Keratinocyte (primary cell): ENCODE measurements around the gene STX18. TPM values are rescaled to one million over a fixed set of nuclear protein-coding genes. Genes with fewer than 3 reads are reported as not detected.

Source experiments
- DNase-seq: peaks from one replicate; pipeline ENCODE4 v3.0.0-alpha.2; 2011; ENCODE audit warnings: low read depth, missing footprints, low spot score
- FAIRE-seq: peaks from 2 replicates; lab custom pipeline; 2011; peaks lifted over from hg19 to GRCh38; lab: Jason Lieb, UNC
- H2AFZ ChIP-seq: 2 replicates; pipeline ENCODE4 v1.6.0; 2012; ENCODE audit warnings: low read length, control low read depth, inconsistent platforms; ENCODE audit not compliant: control insufficient read depth
- H3K27ac ChIP-seq: 2 replicates; pipeline ENCODE4 v1.5.1; 2011; ENCODE audit warnings: low read length; ENCODE audit not compliant: control insufficient read depth, insufficient read depth
- H3K27me3 ChIP-seq: 3 replicates; pipeline ENCODE4 v1.6.0; 2011; ENCODE audit warnings: low read length; ENCODE audit not compliant: control insufficient read depth, insufficient read depth; ENCODE audit errors: extremely low read depth
- H3K36me3 ChIP-seq, 2 experiments: 2 replicates in 1 of 2; 3 replicates in 1 of 2; pipeline ENCODE4 v1.5.1; 2011; ENCODE audit warnings: low read length in 2 of 2, mild to moderate bottlenecking in 1 of 2; ENCODE audit not compliant: control insufficient read depth in 2 of 2, insufficient read depth in 2 of 2; ENCODE audit errors: extremely low read depth in 1 of 2
- H3K4me1 ChIP-seq: 3 replicates; pipeline ENCODE4 v1.5.1; 2011; ENCODE audit warnings: low read length; ENCODE audit not compliant: control insufficient read depth, insufficient read depth; ENCODE audit errors: extremely low read depth
- H3K4me2 ChIP-seq: 3 replicates; pipeline ENCODE4 v1.6.0; 2011; ENCODE audit warnings: low read depth, low read length; ENCODE audit not compliant: control insufficient read depth, insufficient read depth; ENCODE audit errors: extremely low read depth
- H3K4me3 ChIP-seq, 3 experiments: fragments of 200-600 bp in 1 of 3; sonication (generic) in 1 of 3; 2 replicates in 2 of 3; 3 replicates in 1 of 3; pipeline ENCODE4 v1.5.1; 2011 to 2016; ENCODE audit warnings: low read length in 3 of 3, mild to moderate bottlenecking in 3 of 3, control low read depth in 2 of 3, inconsistent platforms in 1 of 3, low read depth in 1 of 3, mixed read lengths in 1 of 3, mixed run types in 1 of 3, moderate library complexity in 1 of 3; ENCODE audit not compliant: control insufficient read depth in 2 of 3, insufficient read depth in 2 of 3; ENCODE audit errors: extremely low read depth in 1 of 3
- H3K79me2 ChIP-seq: 2 replicates; pipeline ENCODE4 v1.6.0; 2012; ENCODE audit warnings: low read length; ENCODE audit not compliant: control insufficient read depth, insufficient read depth
- H3K9ac ChIP-seq: 3 replicates; pipeline ENCODE4 v1.6.0; 2011; ENCODE audit warnings: low read length; ENCODE audit not compliant: control insufficient read depth, insufficient read depth; ENCODE audit errors: extremely low read depth
- H3K9me1 ChIP-seq: 3 replicates; pipeline ENCODE4 v1.6.0; 2011; ENCODE audit warnings: low read length; ENCODE audit not compliant: control insufficient read depth, insufficient read depth; ENCODE audit errors: extremely low read depth
- H3K9me3 ChIP-seq: 2 replicates; pipeline ENCODE4 v1.5.1; 2012; ENCODE audit warnings: low read depth, low read length; ENCODE audit not compliant: control insufficient read depth
- H4K20me1 ChIP-seq: 3 replicates; pipeline ENCODE4 v1.6.0; 2011; ENCODE audit warnings: low read length; ENCODE audit not compliant: control insufficient read depth, insufficient read depth; ENCODE audit errors: extremely low read depth
- EZH2 ChIP-seq: IDR thresholded peaks from one replicate; pipeline ENCODE4 v1.6.1; 2012; ENCODE audit warnings: inconsistent platforms, mild to moderate bottlenecking, low read length, moderate library complexity
- dilution Hi-C: fragments of 300-500 bp; cut with MboI; formaldehyde crosslinking; loops from one replicate; pipeline ENCODE4 v1.7.0; 2020; ENCODE audit warnings: low sequenced_read_pairs; ENCODE audit not compliant: extremely low pct_ligation_motif_present
- polyA plus RNA-seq, 5 experiments: library from polyadenylated mRNA; depleted of rRNA in 3 of 5; stranded (reverse) in 3 of 5; stranded (forward) in 1 of 5; unstranded in 1 of 5; fragments of >200 nt; gene quantifications; 1 replicate in 1 of 5; 2 replicates in 3 of 5; 3 replicates in 1 of 5; pipeline versions ENCODE4 v1.2.1 to v1.2.3, GENCODE V29; 2011 to 2012; ENCODE audit warnings: missing spikeins in 2 of 5, low read depth in 1 of 5, low replicate concordance in 1 of 5
- TF ChIP-seq, protein P1 (sequence below), 3 experiments: IDR thresholded peaks in 1 of 3; conservative IDR thresholded peaks in 1 of 3; optimal IDR thresholded peaks in 1 of 3; 2 replicates in 2 of 3; 3 replicates in 1 of 3; pipeline versions ENCODE3 to v1.5.1; 2011; ENCODE audit warnings: low read length in 3 of 3, mild to moderate bottlenecking in 3 of 3, moderate library complexity in 2 of 3, control low read depth in 1 of 3, inconsistent platforms in 1 of 3; ENCODE audit not compliant: insufficient read depth in 2 of 3; ENCODE audit errors: extremely low read depth in 1 of 3

The STX18 gene
- polyA plus RNA-seq, 1 donor (not counting 4 experiments of a cell fraction or from before 2014, with no cell fraction given): 21.6 TPM

DNA sequence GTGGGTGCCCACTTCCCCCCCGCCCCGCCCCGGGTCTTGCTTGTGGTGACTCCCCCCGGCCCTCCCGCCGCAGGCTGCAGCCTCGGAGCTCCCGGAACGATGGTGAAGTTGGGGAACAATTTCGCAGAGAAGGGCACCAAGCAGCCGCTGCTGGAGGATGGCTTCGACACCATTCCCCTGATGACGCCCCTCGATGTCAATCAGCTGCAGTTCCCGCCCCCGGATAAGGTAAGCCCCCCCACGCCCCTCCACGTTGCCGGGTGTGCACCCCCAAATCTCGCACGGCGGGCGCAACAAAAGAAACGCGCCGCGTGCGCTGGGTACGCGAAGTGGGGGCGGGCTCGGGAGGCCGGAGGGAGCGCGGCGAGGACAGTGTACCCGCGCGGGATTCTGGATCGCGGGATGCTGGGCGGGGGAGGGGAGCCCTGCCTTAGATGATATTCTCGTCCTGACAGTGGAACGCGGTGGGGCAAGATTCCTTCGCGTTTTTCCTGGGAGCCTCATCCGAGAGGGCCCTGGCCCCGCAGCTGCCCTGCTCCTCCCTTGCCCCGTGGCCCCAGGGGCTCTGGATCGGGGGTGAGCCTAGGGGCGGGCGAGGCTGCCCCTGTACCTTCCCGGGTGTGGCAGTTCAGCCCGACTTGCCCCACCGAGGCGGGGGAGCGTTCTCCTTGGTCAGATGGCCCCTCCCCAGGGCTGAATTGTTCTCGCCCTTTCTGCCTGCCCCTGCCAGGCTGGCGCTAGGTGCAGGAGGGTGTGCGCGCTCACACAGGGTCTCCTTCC is 154.1 kb downstream of the STX18 start:
- peak overlapping the region; percentile 54 for H3K9ac ChIP-seq
- peaks cover 20% of the 10 kb centered on the region for H3K4me1 ChIP-seq
- no peaks in the 10 kb centered on the region for H3K9me3 ChIP-seq
- peak overlapping the region; percentile 73 for H2AFZ ChIP-seq
- H3K27ac ChIP-seq: no peak overlapping the region
- no peaks in the 10 kb centered on the region for H3K79me2 ChIP-seq
- DNase-seq: no peak
- H3K4me3 ChIP-seq: peak overlapping the region; percentile 54 to 75 (median 67)
- H3K9me1 ChIP-seq: no peaks in the 10 kb centered on the region
- TF ChIP-seq EZH2: peak; percentile 14
- TF ChIP-seq, protein P1, sequence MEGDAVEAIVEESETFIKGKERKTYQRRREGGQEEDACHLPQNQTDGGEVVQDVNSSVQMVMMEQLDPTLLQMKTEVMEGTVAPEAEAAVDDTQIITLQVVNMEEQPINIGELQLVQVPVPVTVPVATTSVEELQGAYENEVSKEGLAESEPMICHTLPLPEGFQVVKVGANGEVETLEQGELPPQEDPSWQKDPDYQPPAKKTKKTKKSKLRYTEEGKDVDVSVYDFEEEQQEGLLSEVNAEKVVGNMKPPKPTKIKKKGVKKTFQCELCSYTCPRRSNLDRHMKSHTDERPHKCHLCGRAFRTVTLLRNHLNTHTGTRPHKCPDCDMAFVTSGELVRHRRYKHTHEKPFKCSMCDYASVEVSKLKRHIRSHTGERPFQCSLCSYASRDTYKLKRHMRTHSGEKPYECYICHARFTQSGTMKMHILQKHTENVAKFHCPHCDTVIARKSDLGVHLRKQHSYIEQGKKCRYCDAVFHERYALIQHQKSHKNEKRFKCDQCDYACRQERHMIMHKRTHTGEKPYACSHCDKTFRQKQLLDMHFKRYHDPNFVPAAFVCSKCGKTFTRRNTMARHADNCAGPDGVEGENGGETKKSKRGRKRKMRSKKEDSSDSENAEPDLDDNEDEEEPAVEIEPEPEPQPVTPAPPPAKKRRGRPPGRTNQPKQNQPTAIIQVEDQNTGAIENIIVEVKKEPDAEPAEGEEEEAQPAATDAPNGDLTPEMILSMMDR (optimal IDR thresholded peaks at IDR 0.05 in 1 of 3, IDR thresholded peaks at IDR 0.05 in 1 of 3, conservative IDR thresholded peaks at IDR 0.05 in 1 of 3; ENCODE audit: extremely low read depth in 1 of 3, insufficient read depth in 2 of 3, low read length in 3 of 3): no peak
- dilution Hi-C loops: no loop called here
- no peak for FAIRE-seq
- no peaks in the 10 kb centered on the region for H4K20me1 ChIP-seq
- H3K27me3 ChIP-seq: peaks cover 8% of the 10 kb centered on the region
- peaks cover 0 to 7% of the 10 kb centered on the region in 2 experiments for H3K36me3 ChIP-seq
- H3K4me2 ChIP-seq: peak overlapping the region; percentile 78

DNA sequence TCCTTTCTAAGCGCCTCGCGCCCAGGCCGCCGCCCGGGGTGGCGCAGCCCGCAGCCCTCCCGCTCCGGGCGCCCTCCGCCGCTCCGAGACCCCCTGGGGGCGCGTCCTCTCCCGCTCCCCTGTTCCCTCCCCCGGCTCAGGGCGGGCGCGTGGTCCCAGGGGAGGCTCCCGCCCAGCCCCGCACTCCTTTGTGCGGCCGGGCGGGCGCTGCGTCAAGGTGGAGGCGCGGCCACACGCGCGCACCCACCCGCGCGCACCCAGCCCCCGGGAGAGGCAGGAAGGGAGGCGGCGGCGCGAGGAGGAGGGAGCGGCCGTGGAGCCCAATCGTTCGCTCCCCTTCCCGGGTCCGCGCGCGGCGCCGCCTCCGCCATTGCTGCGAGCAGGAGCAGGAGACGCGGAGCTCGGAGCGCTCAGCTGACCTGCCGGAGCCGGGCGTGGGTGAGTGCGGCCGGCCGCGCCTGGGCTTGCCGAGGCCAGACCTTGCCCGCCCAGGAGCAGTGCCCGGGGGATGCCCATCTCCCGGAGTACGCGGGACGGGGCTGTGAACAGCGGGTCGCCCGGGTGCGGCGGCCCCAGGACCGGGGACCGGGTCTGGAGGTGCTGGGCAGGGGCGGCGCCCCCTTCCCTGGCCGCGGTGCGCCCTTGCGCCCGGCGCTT is 155.0 kb downstream of the STX18 start, which contains the start of gene NSG1:
TSS of gene NSG1 (plus strand) at position 367 of the 657 bp plus-strand sequence. CDS start 528 bp downstream, outside the sequence.
- no peak within 1 kb of the TSS for H3K27ac ChIP-seq
- H3K9me3 ChIP-seq: no peaks in the 10 kb centered on the region
- H3K4me1 ChIP-seq: peaks cover 13% of the 10 kb centered on the region
- dilution Hi-C loops: no loop called here
- peak within 1 kb of the TSS; percentile 54 for H3K9ac ChIP-seq
- H2AFZ ChIP-seq: peak within 1 kb of the TSS; percentile 73
- no peaks in the 10 kb centered on the region for H3K9me1 ChIP-seq
- TF ChIP-seq, protein P1 (optimal IDR thresholded peaks at IDR 0.05 in 1 of 3, IDR thresholded peaks at IDR 0.05 in 1 of 3, conservative IDR thresholded peaks at IDR 0.05 in 1 of 3; ENCODE audit: extremely low read depth in 1 of 3, insufficient read depth in 2 of 3, low read length in 3 of 3): no peak
- no peak for TF ChIP-seq EZH2
- FAIRE-seq (no peak), DNase-seq (no peak)
- H3K4me3 ChIP-seq: peak within 1 kb of the TSS; percentile 54 to 75 (median 67)
- H3K4me2 ChIP-seq: peak within 1 kb of the TSS; percentile 78
- peaks cover 0 to 6% of the 10 kb centered on the region in 2 experiments for H3K36me3 ChIP-seq
- H4K20me1 ChIP-seq: no peaks in the 10 kb centered on the region
- H3K27me3 ChIP-seq: peaks cover 14% of the 10 kb centered on the region
- H3K79me2 ChIP-seq: no peaks in the 10 kb centered on the region
